ENCODE data around the gene FKBP11.

FKBP11 gene

DNA sequence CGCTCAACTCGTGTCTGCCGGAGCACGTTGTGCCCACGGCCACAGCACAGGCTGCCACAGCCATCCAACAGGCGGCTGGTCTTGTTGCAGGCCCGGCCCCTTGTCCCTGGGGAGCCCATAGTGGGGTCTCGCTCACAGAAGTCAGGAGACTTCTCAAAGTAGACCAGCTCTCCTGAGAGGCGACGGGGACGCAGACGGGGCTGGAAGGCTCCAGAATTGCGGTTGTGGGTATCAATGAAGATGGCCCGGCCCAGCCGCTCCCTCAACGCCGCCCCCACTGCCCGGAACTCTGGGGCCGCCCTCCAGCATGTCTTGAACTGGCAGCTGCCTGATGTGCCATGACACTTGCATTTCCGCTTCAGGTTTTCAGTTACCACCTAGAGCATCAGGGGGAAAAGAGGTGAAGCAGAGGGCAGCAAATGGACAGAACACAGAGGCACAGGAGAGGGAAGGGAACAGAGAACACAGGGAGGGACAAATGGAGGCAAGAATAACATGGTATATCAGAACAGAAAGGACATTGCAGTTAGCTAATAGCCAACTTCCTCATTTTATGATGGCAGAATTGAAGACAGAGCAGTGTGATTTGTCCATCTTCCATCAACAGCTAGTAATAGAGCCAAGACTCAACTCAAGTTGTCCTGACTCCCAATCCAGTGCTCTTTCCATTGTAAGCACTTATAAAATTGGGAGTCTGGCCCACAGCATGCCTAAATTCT lies 41.0 kb upstream of the FKBP11 start:
- TF ChIP-seq, protein P1, sequence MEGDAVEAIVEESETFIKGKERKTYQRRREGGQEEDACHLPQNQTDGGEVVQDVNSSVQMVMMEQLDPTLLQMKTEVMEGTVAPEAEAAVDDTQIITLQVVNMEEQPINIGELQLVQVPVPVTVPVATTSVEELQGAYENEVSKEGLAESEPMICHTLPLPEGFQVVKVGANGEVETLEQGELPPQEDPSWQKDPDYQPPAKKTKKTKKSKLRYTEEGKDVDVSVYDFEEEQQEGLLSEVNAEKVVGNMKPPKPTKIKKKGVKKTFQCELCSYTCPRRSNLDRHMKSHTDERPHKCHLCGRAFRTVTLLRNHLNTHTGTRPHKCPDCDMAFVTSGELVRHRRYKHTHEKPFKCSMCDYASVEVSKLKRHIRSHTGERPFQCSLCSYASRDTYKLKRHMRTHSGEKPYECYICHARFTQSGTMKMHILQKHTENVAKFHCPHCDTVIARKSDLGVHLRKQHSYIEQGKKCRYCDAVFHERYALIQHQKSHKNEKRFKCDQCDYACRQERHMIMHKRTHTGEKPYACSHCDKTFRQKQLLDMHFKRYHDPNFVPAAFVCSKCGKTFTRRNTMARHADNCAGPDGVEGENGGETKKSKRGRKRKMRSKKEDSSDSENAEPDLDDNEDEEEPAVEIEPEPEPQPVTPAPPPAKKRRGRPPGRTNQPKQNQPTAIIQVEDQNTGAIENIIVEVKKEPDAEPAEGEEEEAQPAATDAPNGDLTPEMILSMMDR (IDR thresholded peaks at IDR 0.05; ENCODE audit: unreplicated experiment in 3 of 3): no peak
- H3K36me3 Mint-ChIP-seq (ENCODE audit: low read depth): no peaks in the 10 kb centered on the region
- H3K27me3 Mint-ChIP-seq (ENCODE audit: low read depth): peaks cover 65% of the 10 kb centered on the region
- no peak overlapping the region for H3K27ac Mint-ChIP-seq
- no peak overlapping the region for H3K4me3 Mint-ChIP-seq
- H3K9me3 Mint-ChIP-seq: no peaks in the 10 kb centered on the region
- H3K4me1 Mint-ChIP-seq: peaks cover 19% of the 10 kb centered on the region

DNA sequence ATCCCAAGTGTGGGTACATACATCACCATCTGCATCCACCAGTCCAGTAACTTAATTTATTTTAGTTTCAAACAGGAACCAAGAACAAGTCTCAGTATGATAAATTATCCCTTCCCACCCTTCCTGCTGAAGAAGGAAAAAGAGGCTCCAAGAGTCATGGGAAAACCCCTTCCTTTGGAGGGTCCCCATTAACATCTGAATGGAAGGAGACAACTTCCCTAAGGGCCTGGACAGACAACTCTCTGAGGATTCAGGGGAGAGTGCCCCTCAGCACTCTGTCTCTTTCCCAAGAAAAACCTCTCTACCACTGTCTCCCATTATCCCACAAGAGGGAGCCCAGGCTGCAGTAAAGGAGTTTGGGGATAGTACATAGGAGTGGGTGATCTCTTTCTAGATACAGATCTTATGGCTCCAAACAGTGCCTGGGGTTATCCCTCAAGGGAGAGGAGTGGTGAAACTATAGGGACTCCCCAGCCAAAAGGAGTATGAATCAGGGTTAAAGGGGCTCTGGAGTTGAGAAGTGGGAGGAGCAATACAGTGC lies 40.1 kb upstream of the FKBP11 start:
- TF ChIP-seq, protein P1 (IDR thresholded peaks at IDR 0.05; ENCODE audit: unreplicated experiment in 3 of 3): peak in 2 of 3 experiments; percentile 24 to 44
- Mint-ChIP-seq H3K36me3 (ENCODE audit: low read depth) (no peaks in the 10 kb centered on the region), H3K27me3 (ENCODE audit: low read depth) (peaks cover 56% of the 10 kb centered on the region), H3K4me3 (no peak overlapping the region), H3K9me3 (no peaks in the 10 kb centered on the region), H3K4me1 (peaks cover 10% of the 10 kb centered on the region), H3K27ac (no peak overlapping the region)

DNA sequence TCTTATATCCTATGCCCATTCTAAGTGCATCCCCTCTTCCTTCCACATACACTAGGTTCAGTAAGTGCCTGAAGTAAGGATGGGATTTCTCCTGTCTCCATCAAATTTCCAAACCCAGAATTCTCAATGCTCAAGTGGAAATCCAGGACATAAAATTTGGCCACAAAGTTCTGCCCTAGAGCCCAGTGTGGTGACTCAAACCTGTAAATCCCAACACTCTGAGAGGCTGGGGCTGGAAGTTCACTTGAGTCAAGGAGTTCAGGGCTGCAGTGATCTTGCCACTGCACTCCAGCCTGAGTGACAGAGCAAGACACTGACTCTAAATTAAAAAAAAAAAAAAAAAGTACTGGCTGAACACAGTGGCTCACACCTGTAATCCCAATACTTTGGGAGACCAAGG lies 36.5 kb upstream of the FKBP11 start:
- peaks cover 6% of the 10 kb centered on the region for H3K4me1 Mint-ChIP-seq
- no peak overlapping the region for H3K4me3 Mint-ChIP-seq
- H3K36me3 Mint-ChIP-seq (ENCODE audit: low read depth): no peaks in the 10 kb centered on the region
- H3K27ac Mint-ChIP-seq: no peak overlapping the region
- H3K27me3 Mint-ChIP-seq (ENCODE audit: low read depth): peaks cover 28% of the 10 kb centered on the region
- TF ChIP-seq, protein P1 (IDR thresholded peaks at IDR 0.05; ENCODE audit: unreplicated experiment in 3 of 3): no peak
- no peaks in the 10 kb centered on the region for H3K9me3 Mint-ChIP-seq

DNA sequence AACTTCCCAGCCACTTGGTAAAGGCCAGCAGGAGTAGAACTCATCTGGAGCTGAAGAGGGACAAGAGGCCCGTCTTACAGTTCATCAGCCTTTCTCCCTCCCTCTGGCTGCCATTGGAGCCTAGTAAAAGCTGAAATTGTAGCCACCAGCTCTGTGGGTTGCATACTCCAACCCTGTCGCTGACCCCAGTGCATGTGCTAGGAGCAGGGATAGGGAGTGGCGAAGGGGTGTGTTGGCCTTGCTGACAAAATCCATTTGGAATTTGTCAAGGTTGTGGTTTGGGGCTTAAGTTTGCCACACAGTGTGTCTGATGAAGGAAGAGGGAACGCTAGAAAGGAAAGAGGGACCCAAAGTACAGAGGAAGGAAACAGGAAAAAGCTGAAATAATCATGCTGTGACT lies 36.0 kb upstream of the FKBP11 start:
- Mint-ChIP-seq H3K27me3 (ENCODE audit: low read depth) (peaks cover 28% of the 10 kb centered on the region), H3K36me3 (ENCODE audit: low read depth) (peaks cover under 1% of the 10 kb centered on the region), H3K4me1 (peaks cover 8% of the 10 kb centered on the region), H3K27ac (no peak overlapping the region), H3K4me3 (no peak overlapping the region), H3K9me3 (no peaks in the 10 kb centered on the region)
- TF ChIP-seq, protein P1 (IDR thresholded peaks at IDR 0.05; ENCODE audit: unreplicated experiment in 3 of 3): no peak

DNA sequence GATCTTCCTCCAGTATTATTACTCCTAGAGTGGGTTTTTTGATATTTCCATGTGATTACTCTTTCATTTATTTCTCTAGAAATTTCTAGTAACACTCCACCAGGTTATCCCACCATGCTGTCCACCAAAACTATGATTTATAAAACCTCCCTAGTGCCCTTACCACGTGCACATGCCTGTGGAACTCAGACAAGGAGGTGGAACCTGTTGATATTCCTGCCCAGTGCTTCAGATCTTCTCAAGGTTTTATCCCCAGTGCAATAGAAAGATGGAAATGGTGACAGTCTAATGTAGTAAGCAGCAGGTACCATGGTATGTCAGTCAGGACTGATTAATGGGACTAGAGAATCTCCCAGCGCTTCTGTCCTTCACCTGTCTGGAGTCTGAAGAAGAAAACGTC lies 35.5 kb upstream of the FKBP11 start:
- Mint-ChIP-seq H3K4me1 (peaks cover 13% of the 10 kb centered on the region), H3K4me3 (peak overlapping the region in 2 of 3 experiments; percentile 3 to 39), H3K9me3 (no peaks in the 10 kb centered on the region), H3K36me3 (ENCODE audit: low read depth) (peaks cover 4% of the 10 kb centered on the region), H3K27ac (no peak overlapping the region), H3K27me3 (ENCODE audit: low read depth) (peaks cover 24% of the 10 kb centered on the region)
- TF ChIP-seq, protein P1 (IDR thresholded peaks at IDR 0.05; ENCODE audit: unreplicated experiment in 3 of 3): no peak

DNA sequence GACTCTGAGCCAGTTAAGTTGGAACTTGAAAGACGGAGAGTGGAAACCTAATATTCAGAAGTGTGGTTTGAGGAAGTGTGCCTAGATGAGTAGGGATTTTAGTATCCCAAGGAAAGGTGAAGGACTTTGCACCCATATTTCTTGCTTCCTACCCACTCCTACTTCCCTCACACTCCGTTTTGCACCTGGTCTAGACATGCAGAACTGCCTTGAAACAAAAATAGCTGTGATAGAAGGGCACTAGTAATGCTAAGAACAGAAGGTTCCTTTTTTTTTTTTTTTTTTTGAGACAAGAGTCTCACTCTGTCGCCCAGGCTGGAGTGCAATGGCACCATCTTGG lies 32.7 kb upstream of the FKBP11 start:
- peaks cover 30% of the 10 kb centered on the region for H3K4me1 Mint-ChIP-seq
- H3K9me3 Mint-ChIP-seq: no peaks in the 10 kb centered on the region
- peaks cover 13% of the 10 kb centered on the region for H3K27me3 Mint-ChIP-seq (ENCODE audit: low read depth)
- H3K36me3 Mint-ChIP-seq (ENCODE audit: low read depth): peaks cover 18% of the 10 kb centered on the region
- peak overlapping the region; percentile 98 for H3K4me3 Mint-ChIP-seq
- H3K27ac Mint-ChIP-seq: peak overlapping the region; percentile 91 to 97 (median 96)
- TF ChIP-seq, protein P1 (IDR thresholded peaks at IDR 0.05; ENCODE audit: unreplicated experiment in 3 of 3): no peak
